Thyroid gland (tissue), 4 donors: ENCODE data around the gene POGZ. TPM values are rescaled to one million over a fixed set of nuclear protein-coding genes. Genes with fewer than 3 reads are reported as not detected.

ENCODE experiments used
- DNase-seq, 2 donors: peaks; one replicate each; pipeline ENCODE4 v3.0.0-alpha.2; 2019
- H3K27ac ChIP-seq, 3 donors: fragments of 200-600 bp; sonication (generic); 1 replicate in 2 of 3; 2 replicates in 1 of 3; pipeline ENCODE4 v1.5.1; 2016 to 2019; ENCODE audit warnings: mild to moderate bottlenecking in 1 of 3, moderate library complexity in 1 of 3
- H3K27me3 ChIP-seq: fragments of 200-600 bp; sonication (generic); one replicate; pipeline ENCODE4 v1.5.1; 2019
- H3K36me3 ChIP-seq, 2 donors: fragments of 200-600 bp; sonication (generic); one replicate each; pipeline ENCODE4 v1.5.1; 2016 to 2019
- H3K4me1 ChIP-seq, 2 donors: fragments of 200-600 bp; sonication (generic); one replicate each; pipeline ENCODE4 v1.5.1; 2017 to 2019
- H3K4me3 ChIP-seq, 3 donors: fragments of 200-600 bp; sonication (generic); replicated peaks in 1 of 3; 1 replicate in 2 of 3; 2 replicates in 1 of 3; pipeline ENCODE4 v1.5.1; 2016; ENCODE audit warnings: mild to moderate bottlenecking in 1 of 3
- H3K9me3 ChIP-seq: fragments of 200-600 bp; sonication (generic); one replicate; pipeline ENCODE4 v1.5.1; 2017
- POLR2A ChIP-seq, 2 donors: fragments of 450-650 bp; IDR thresholded peaks; one replicate each; pipeline ENCODE4 v1.6.1; 2017; ENCODE audit warnings: antibody characterized with exemption in 2 of 2, mild to moderate bottlenecking in 2 of 2, moderate library complexity in 1 of 2
- WGBS, 2 donors: methylation state at CpG; one replicate each; pipeline ENCODE4 v1.1.5; 2017; 5-methylcytosine and 5-hydroxymethylcytosine counted together
- intact Hi-C: fragments of 100-400 bp; cut with DNase I; formaldehyde crosslinking; loops from one replicate; pipeline ENCODE4 v1.15.1; 2023
- total RNA-seq, 4 donors: library from RNA; depleted of rRNA; stranded (reverse); fragments of >200 nt; gene quantifications; one replicate each; pipeline ENCODE4 v1.2.3, GENCODE V29; 2016
- TF ChIP-seq, protein P1 (sequence below), 6 experiments: fragments of 200-600 bp in 3 of 6; fragments of 450-650 bp in 3 of 6; sonication (generic) in 3 of 6; IDR thresholded peaks; one replicate each; pipeline ENCODE4 v1.5.1; 2016 to 2019; ENCODE audit warnings: antibody characterized with exemption in 6 of 6, mild to moderate bottlenecking in 2 of 6, inconsistent platforms in 1 of 6, moderate library complexity in 1 of 6

POGZ gene
- total RNA-seq, 4 donors from 2014 or later: 66.0 to 103 (median 88.3) TPM

- 91% methylated on average over 1 of the region's 1 CpG for WGBS, 2 donors
- DNase-seq: no peak
- Histone ChIP-seq H3K27me3 (no peaks in the 10 kb centered on the region), H3K27ac (no peak overlapping the region), H3K9me3 (no peaks in the 10 kb centered on the region), H3K4me1 (peaks cover 0 to 4% of the 10 kb centered on the region in 2 donors), H3K36me3 (no peaks in the 10 kb centered on the region), H3K4me3 (no peak overlapping the region)
- intact Hi-C loops: no loop called here
- TF ChIP-seq, protein P1, sequence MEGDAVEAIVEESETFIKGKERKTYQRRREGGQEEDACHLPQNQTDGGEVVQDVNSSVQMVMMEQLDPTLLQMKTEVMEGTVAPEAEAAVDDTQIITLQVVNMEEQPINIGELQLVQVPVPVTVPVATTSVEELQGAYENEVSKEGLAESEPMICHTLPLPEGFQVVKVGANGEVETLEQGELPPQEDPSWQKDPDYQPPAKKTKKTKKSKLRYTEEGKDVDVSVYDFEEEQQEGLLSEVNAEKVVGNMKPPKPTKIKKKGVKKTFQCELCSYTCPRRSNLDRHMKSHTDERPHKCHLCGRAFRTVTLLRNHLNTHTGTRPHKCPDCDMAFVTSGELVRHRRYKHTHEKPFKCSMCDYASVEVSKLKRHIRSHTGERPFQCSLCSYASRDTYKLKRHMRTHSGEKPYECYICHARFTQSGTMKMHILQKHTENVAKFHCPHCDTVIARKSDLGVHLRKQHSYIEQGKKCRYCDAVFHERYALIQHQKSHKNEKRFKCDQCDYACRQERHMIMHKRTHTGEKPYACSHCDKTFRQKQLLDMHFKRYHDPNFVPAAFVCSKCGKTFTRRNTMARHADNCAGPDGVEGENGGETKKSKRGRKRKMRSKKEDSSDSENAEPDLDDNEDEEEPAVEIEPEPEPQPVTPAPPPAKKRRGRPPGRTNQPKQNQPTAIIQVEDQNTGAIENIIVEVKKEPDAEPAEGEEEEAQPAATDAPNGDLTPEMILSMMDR (IDR thresholded peaks at IDR 0.05): no peak
- TF ChIP-seq POLR2A (IDR thresholded peaks at IDR 0.05): no peak
These were observed 19.0 kb upstream of the POGZ start for GRCh38 chr1:151478140-151478812.

GRCh38 chr1:151477066-151477465 lies 17.8 kb upstream of the POGZ start:
- intact Hi-C loops: no loop called here
- Histone ChIP-seq H3K4me3 (no peak overlapping the region), H3K9me3 (no peaks in the 10 kb centered on the region), H3K27ac (no peak overlapping the region), H3K4me1 (peaks cover 4% of the 10 kb centered on the region in 2 donors), H3K36me3 (no peaks in the 10 kb centered on the region), H3K27me3 (no peaks in the 10 kb centered on the region)
- no peak for DNase-seq
- TF ChIP-seq, protein P1 (IDR thresholded peaks at IDR 0.05): no peak
- no peak for TF ChIP-seq POLR2A (IDR thresholded peaks at IDR 0.05)
- 89 to 90% methylated on average over 3 of the region's 3 CpGs for WGBS, 2 donors

DNA sequence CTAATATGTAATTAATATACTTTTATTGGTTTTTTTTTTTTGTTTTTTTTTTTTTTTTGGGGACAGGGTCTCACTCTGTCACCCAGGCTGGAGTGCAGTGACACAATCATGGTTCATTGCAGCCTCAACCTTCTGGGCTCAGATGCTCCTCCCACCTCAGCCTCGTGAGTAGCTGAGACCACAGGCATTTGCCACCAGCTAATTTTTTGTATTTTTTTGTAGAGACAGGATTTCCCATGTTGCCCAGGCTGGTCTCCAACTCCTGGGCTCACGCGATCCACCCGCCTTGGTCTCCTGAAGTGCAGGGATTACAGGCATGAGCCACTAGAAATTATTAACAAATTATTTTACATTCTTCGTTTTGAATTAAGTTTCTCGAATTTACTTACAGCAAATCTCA lies 16.8 kb upstream of the POGZ start:
- TF ChIP-seq POLR2A (IDR thresholded peaks at IDR 0.05): no peak
- TF ChIP-seq, protein P1 (IDR thresholded peaks at IDR 0.05): no peak
- intact Hi-C loops: no loop called here

GRCh38 chr1:151475175-151475574 lies 15.9 kb upstream of the POGZ start:
- 93 to 96% methylated on average over 1 of the region's 1 CpG for WGBS, 2 donors
- no peak for TF ChIP-seq POLR2A (IDR thresholded peaks at IDR 0.05)
- TF ChIP-seq, protein P1 (IDR thresholded peaks at IDR 0.05): no peak
- Histone ChIP-seq H3K27me3 (no peaks in the 10 kb centered on the region), H3K36me3 (no peaks in the 10 kb centered on the region), H3K27ac (no peak overlapping the region), H3K9me3 (no peaks in the 10 kb centered on the region), H3K4me1 (peaks cover 4% of the 10 kb centered on the region in 2 donors), H3K4me3 (no peak overlapping the region)
- intact Hi-C loops: no loop called here
- DNase-seq: no peak

More for the DNA sequence above, 16.8 kb upstream of the POGZ start:
- H3K27me3 ChIP-seq: no peaks in the 10 kb centered on the region
- peaks cover 4% of the 10 kb centered on the region in 2 donors for H3K4me1 ChIP-seq
- H3K36me3 ChIP-seq: no peaks in the 10 kb centered on the region
- 85 to 86% methylated on average over 6 of the region's 6 CpGs for WGBS, 2 donors
- no peak for DNase-seq
- no peak overlapping the region for H3K4me3 ChIP-seq
- H3K9me3 ChIP-seq: no peaks in the 10 kb centered on the region
- H3K27ac ChIP-seq: no peak overlapping the region

DNA sequence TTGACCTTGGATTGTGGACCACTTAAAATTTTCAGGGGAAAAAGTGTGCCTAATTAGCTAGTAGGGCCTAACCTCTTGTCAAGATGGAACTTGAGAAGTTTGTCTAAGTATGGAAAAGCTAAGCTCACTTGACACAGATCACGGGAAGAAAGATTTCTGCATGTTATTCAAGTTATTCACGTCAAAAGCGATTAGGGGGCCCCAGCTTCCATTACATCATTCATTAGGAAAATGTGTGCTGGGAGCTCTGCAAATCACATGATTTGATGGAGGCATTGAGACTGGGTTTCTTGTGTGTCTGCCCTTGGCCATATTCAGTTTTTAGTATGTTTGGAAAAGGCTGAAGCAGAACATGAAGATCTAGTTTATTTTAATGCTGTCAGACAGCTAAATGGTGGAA lies 15.5 kb upstream of the POGZ start:
- no peaks in the 10 kb centered on the region for H3K9me3 ChIP-seq
- DNase-seq: no peak
- H3K36me3 ChIP-seq: no peaks in the 10 kb centered on the region
- peaks cover 4% of the 10 kb centered on the region in 2 donors for H3K4me1 ChIP-seq
- WGBS, 2 donors: 83 to 96% methylated on average over 3 of the region's 3 CpGs
- no peak overlapping the region for H3K4me3 ChIP-seq
- intact Hi-C loops: no loop called here
- TF ChIP-seq, protein P1 (IDR thresholded peaks at IDR 0.05): no peak
- TF ChIP-seq POLR2A (IDR thresholded peaks at IDR 0.05): no peak
- no peaks in the 10 kb centered on the region for H3K27me3 ChIP-seq
- H3K27ac ChIP-seq: no peak overlapping the region
